Iris pigment epithelial cell (primary cell): ENCODE data around the gene PCDHA3.
"Not testable (repeated sequence)": the region's sequence is repeated elsewhere in the genome, so short reads cannot be mapped to it uniquely, and the experiment has no call there.

Experiments
- DNase-seq: peaks from one replicate; pipeline ENCODE4 v3.0.0-alpha.2; 2011; ENCODE audit warnings: low read depth

PCDHA3 gene

DNA sequence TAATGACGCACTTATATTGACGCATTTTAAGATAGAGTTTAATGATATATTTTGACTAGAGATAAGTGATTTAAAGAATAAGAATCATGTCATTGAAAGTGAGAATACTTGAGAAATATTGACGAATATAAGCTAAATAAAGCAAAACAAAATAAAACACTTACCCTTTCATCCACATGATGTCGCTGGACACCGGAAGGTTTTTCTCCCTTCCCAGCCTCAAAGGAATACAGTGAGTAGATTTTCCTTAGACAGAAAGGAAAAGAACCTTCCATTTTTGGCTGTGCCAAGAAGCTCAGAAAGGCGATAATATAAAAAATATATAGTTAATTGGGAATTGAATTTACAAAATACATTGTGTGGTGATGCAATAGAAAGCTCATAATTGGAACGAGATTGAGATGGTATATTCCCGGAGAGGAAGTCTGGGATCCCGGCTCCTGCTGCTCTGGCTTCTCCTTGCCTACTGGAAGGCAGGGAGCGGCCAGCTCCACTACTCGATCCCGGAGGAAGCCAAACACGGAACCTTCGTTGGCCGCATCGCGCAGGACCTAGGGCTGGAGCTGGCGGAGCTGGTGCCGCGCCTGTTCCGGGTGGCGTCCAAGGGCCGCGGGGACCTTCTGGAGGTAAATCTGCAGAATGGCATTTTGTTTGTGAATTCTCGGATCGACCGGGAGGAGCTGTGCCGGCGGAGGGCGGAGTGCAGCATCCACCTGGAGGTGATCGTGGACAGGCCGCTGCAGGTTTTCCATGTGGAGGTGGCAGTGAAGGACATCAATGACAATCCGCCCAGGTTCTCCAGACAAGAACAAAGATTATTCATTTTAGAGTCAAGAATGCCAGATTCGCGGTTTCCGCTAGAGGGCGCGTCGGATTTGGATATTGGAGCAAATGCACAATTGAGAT, 20.8 kb downstream of the PCDHA3 start, which contains the start of gene PCDHA5:
Gene PCDHA5 (plus strand): TSS at position 239 of the 906 bp plus-strand sequence.
- DNase-seq: peak; percentile 7

DNA sequence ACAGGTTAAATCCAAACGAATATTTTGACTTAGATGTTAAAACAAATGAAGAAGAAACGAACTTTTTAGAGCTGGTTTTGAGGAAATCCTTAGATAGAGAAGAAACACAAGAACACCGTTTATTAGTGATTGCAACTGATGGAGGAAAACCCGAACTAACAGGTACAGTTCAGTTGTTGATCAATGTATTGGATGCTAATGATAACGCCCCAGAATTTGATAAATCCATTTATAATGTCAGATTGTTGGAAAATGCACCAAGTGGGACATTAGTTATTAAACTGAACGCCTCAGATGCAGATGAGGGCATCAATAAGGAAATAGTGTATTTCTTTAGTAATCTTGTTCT, 21.4 kb downstream of the PCDHA3 start:
- DNase-seq: no peak

DNA sequence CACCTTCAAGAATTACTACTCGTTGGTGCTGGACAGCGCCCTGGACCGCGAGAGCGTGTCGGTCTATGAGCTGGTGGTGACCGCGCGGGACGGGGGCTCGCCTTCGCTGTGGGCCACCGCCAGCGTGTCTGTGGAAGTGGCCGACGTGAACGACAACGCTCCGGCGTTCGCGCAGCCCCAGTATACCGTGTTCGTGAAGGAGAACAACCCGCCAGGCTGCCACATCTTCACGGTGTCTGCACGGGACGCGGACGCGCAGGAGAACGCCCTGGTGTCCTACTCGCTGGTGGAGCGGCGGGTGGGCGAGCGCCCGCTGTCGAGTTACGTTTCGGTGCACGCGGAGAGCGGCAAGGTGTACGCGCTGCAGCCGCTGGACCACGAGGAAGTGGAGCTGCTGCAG, 22.1 kb downstream of the PCDHA3 start:
- not testable (repeated sequence) for DNase-seq

DNA sequence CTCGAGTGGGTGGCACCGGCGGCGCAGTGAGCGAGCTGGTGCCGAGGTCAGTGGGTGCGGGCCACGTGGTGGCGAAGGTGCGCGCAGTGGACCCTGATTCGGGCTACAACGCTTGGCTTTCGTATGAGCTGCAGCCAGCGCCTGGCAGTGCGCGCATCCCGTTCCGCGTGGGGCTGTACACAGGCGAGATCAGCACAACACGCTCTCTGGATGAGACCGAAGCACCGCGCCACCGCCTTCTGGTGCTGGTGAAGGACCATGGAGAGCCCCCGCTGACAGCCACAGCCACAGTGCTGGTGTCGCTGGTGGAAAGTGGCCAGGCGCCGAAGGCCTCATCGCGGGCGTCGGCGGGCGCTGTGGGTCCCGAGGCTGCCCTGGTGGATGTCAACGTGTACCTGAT, 22.6 kb downstream of the PCDHA3 start:
- DNase-seq: no peak

DNA sequence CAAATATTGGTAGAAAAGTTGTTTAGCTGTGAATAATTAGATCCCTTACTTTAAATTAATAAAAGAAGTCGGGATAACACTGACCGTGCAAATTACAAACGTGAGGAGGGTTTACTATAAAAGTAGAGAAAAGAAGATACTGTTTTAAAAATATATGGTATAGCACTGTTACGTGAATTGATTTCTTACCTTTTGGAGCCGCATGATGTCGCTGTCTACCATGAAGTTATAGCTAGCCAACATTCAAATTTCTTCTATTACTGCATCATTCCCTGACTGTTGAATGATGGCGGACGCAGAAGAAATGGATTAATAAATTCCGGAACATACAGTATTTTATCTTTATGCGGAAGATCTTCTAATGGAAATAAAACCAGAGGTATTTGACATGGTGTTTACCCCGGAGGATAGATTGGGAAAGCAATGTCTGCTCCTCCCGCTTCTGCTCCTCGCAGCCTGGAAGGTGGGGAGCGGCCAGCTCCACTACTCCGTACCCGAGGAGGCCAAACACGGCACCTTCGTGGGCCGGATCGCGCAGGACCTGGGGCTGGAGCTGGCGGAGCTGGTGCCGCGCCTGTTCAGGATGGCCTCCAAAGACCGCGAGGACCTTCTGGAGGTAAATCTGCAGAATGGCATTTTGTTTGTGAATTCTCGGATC, 27.0 kb downstream of the PCDHA3 start, which contains the start of gene PCDHA6:
Gene PCDHA6 (plus strand): TSS at position 257 of the 658 bp plus-strand sequence. CDS start 132 bp downstream, at position 389.
- DNase-seq: peak; percentile 6

DNA sequence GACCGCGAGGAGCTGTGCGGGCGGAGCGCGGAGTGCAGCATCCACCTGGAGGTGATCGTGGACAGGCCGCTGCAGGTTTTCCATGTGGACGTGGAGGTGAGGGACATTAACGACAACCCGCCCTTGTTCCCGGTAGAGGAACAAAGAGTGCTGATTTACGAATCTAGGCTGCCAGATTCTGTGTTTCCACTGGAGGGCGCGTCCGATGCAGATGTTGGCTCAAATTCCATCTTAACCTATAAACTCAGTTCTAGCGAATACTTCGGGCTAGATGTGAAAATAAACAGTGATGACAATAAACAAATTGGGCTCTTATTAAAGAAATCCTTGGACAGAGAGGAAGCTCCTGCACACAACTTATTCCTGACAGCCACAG, 27.5 kb downstream of the PCDHA3 start:
- DNase-seq: no peak

DNA sequence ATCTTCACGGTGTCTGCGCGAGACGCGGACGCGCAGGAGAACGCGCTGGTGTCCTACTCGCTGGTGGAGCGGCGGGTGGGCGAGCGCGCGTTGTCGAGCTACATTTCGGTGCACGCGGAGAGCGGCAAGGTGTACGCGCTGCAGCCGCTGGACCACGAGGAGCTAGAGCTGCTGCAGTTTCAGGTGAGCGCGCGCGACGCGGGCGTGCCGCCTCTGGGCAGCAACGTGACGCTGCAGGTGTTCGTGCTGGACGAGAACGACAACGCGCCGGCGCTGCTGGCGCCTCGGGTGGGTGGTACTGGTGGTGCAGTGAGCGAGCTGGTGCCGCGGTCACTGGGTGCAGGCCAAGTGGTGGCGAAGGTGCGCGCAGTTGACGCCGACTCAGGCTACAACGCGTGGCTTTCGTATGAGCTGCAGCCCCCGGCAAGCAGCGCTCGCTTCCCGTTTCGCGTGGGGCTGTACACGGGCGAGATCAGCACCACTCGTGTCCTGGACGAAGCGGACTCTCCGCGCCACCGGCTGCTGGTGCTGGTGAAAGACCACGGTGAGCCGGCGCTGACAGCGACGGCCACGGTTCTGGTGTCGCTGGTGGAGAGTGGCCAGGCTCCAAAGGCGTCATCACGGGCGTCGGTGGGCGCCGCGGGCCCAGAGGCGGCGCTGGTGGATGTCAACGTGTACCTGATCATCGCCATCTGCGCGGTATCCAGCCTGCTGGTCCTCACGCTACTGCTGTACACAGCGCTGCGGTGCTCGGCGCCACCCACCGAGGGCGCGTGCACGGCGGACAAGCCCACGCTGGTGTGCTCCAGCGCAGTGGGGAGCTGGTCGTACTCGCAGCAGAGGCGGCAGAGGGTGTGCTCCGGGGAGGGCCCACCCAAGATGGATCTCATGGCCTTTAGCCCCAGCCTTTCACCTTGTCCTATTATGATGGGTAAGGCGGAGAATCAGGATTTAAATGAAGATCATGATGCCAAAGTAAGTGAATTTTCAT, 28.9 kb downstream of the PCDHA3 start:
- not testable (repeated sequence) for DNase-seq

DNA sequence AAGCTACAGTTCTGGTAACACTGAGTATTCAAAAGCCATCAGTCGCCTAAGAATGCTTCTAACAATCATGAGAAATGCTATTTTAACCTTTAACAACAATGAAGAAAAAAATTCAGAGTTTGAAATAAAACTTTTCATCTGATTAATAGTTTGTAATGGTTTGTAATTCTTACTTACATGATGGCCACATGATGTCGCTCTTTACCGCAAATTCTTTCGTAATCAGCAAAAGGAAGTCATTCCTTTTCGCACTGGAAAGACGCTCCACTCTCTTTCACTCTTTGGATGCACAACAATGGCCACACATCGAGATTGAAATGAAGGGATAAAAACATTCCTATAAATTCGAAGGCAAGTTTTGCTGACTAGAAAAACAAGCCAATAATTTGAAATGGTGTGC, 33.1 kb downstream of the PCDHA3 start, which contains the start of gene PCDHA7:
Gene PCDHA7 (plus strand): TSS at position 277 of the 400 bp plus-strand sequence. CDS start 115 bp downstream, at position 392.
- peak; percentile 12 for DNase-seq

DNA sequence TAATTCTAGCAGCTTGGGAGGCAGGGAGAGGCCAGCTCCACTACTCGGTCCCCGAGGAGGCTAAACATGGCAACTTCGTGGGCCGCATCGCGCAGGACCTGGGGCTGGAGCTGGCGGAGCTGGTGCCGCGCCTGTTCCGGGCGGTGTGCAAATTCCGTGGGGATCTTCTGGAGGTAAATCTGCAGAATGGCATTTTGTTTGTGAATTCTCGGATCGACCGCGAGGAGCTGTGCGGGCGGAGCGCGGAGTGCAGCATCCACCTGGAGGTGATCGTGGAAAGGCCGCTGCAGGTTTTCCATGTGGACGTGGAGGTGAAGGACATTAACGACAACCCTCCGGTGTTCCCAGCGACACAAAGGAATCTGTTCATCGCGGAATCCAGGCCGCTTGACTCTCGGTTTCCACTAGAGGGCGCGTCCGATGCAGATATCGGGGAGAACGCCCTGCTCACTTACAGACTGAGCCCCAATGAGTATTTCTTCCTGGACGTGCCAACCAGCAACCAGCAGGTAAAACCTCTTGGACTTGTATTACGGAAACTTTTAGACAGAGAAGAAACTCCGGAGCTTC, 33.7 kb downstream of the PCDHA3 start:
- DNase-seq: not testable (repeated sequence)

DNA sequence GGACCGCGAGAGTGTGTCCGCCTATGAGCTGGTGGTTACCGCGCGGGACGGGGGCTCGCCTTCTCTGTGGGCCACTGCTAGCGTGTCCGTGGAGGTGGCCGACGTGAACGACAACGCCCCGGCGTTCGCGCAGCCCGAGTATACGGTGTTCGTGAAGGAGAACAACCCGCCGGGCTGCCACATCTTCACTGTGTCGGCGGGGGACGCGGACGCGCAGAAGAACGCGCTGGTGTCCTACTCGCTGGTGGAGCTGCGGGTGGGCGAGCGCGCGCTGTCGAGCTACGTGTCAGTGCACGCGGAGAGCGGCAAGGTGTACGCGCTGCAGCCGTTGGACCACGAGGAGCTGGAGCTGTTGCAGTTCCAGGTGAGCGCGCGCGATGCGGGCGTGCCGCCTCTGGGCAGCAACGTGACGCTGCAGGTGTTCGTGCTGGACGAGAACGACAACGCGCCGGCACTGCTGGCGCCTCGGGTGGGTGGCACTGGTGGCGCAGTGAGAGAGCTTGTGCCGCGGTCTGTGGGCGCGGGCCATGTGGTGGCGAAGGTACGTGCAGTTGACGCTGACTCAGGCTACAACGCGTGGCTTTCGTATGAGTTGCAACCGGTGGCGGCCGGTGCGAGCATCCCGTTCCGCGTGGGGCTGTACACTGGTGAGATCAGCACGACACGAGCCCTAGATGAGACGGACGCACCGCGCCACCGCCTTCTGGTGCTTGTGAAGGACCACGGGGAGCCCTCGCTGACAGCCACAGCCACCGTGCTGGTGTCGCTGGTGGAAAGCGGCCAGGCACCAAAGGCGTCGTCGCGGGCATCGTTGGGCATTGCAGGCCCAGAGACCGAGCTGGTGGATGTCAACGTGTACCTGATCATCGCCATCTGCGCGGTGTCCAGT, 35.0 kb downstream of the PCDHA3 start:
- no peak for DNase-seq

DNA sequence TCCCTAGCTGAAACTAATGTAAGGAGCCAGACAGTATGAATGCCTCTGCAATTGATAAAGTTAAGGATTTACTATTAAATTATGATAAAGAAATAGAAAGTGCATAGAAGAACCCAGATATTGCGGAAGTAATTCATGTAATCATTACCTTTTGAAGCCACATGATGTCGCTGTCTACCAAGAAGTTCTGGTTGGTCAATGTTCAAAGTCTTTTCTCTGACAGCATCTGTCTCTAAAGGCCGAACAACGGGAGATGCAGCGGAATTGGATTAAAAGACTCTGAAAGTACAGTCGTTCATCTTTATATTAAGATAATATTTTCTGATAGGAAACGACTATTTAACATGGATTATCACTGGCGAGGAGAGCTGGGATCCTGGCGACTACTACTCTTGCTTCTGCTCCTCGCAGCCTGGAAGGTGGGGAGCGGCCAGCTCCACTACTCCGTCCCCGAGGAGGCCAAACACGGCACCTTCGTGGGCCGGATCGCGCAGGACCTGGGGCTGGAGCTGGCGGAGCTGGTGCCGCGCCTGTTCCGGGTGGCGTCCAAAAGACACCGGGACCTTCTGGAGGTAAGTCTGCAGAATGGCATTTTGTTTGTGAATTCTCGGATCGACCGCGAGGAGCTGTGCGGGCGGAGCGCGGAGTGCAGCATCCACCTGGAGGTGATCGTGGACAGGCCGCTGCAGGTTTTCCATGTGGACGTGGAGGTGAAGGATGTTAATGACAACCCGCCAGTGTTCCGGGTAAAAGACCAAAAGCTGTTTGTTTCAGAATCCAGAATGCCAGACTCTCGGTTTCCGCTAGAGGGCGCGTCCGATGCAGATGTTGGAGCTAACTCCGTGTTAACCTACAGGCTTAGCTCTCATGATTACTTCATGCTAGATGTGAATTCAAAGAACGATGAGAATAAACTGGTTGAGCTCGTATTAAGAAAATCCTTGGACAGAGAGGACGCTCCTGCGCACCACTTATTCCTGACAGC, 40.4 kb downstream of the PCDHA3 start, which contains the start of gene PCDHA8:
Gene PCDHA8 (plus strand): TSS at position 210 of the 985 bp plus-strand sequence. CDS start 135 bp downstream, at position 345.
- DNase-seq: peak; percentile 5

DNA sequence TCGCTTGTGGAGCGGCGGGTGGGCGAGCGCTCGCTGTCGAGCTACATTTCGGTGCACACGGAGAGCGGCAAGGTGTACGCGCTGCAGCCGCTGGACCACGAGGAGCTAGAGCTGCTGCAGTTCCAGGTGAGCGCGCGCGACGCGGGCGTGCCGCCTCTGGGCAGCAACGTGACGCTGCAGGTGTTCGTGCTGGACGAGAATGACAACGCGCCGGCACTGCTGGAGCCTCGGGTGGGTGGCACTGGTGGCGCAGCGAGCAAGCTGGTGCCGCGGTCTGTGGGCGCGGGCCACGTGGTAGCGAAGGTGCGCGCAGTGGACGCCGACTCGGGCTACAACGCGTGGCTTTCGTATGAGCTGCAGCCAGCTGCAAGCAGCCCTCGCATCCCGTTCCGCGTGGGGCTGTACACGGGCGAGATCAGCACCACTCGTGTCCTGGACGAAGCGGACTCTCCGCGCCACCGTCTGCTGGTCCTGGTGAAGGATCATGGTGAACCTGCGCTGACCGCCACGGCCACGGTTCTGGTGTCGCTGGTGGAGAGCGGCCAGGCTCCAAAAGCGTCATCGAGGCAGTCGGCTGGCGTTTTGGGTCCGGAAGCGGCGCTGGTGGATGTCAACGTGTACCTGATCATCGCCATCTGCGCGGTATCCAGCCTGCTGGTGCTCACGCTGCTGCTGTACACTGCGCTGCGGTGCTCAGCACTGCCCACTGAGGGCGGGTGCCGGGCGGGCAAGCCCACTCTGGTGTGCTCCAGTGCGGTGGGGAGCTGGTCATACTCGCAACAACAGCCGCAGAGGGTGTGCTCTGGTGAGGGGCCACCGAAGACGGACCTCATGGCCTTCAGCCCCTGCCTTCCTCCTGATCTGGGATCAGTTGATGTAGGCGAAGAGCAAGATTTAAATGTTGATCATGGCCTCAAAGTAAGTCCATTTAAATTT, 42.2 kb downstream of the PCDHA3 start:
- no peak for DNase-seq

DNA sequence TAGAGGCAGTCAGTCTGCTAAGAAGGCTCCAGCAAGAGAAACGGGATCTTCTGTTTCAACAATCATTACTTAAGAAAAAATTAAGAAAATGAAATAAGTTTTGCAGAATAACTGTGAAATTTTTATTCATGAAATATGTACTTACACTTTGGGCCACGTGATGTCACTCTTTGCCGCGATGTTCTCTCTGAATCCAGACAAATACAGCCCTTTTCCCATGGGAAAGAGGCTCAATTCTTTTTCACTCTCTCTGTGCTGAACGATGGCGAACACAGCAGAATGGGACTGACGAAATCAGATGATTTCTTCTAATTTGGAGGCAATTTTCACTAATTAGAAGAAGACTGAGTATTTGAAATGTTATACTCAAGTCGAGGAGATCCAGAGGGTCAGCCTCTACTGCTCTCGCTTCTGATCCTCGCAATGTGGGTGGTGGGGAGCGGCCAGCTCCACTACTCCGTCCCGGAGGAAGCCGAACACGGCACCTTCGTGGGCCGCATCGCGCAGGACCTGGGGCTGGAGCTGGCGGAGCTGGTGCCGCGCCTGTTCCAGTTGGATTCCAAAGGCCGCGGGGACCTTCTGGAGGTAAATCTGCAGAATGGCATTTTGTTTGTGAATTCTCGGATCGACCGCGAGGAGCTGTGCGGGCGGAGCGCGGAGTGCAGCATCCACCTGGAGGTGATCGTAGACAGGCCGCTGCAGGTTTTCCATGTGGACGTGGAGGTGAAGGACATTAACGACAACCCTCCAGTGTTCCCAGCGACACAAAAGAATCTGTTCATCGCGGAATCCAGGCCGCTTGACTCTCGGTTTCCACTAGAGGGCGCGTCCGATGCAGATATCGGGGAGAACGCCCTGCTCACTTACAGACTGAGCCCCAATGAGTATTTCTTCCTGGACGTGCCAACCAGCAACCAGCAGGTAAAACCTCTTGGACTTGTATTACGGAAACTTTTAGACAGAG, 47.6 kb downstream of the PCDHA3 start, which contains the start of gene PCDHA9:
Gene PCDHA9 (plus strand): TSS at position 244 of the 964 bp plus-strand sequence. CDS start 114 bp downstream, at position 358.
- not testable (repeated sequence) for DNase-seq

DNA sequence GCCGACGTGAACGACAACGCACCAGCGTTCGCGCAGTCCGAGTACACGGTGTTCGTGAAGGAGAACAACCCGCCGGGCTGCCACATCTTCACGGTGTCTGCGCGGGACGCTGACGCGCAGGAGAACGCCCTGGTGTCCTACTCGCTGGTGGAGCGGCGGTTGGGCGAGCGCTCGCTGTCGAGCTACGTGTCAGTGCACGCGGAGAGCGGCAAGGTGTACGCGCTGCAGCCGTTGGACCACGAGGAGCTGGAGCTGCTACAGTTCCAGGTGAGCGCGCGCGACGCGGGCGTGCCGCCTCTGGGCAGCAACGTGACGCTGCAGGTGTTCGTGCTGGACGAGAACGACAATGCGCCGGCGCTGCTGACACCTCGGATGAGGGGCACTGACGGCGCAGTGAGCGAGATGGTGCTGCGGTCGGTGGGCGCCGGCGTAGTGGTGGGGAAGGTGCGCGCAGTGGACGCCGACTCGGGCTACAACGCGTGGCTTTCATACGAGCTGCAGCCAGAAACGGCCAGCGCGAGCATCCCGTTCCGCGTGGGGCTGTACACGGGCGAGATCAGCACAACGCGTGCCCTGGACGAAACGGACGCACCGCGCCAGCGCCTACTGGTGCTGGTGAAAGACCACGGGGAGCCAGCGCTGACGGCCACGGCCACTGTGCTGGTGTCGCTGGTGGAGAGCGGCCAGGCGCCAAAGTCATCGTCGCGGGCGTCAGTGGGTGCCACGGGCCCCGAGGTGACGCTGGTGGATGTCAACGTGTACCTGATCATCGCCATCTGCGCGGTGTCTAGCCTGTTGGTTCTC, 49.2 kb downstream of the PCDHA3 start:
- DNase-seq: not testable (repeated sequence)
